HG02973 (cell line): ENCODE data around the gene PPP1R9B.

ENCODE experiments used
- ATAC-seq: cut with Tn5 transposase; IDR thresholded peaks from one replicate; pipeline ENCODE4 v1.9.1; 2021; ENCODE audit warnings: moderate library complexity; ENCODE audit not compliant: unreplicated experiment

PPP1R9B gene

GRCh38 chr17:50094243-50094752 is 56.2 kb downstream of the PPP1R9B start:
- no peak for ATAC-seq

- no peak for ATAC-seq
Measured at GRCh38 chr17:50093807-50094206, 56.7 kb downstream of the PPP1R9B start.

- ATAC-seq: no peak
Measured at GRCh38 chr17:50093246-50093645, 57.2 kb downstream of the PPP1R9B start.

- no peak for ATAC-seq
Measured at GRCh38 chr17:50091918-50092285, 58.6 kb downstream of the PPP1R9B start.

GRCh38 chr17:50090971-50091917 is 59.2 kb downstream of the PPP1R9B start:
- ATAC-seq: no peak

GRCh38 chr17:50090071-50090470 is 60.4 kb downstream of the PPP1R9B start:
- ATAC-seq: no peak

- no peak for ATAC-seq
Measured at GRCh38 chr17:50088952-50089825, 61.3 kb downstream of the PPP1R9B start.

- ATAC-seq: no peak
Measured at GRCh38 chr17:50087912-50088405, 62.5 kb downstream of the PPP1R9B start.

GRCh38 chr17:50087246-50087911 is 63.1 kb downstream of the PPP1R9B start:
- peak; percentile 60 for ATAC-seq
